GM19193 (cell line): ENCODE data around the gene APLP1.

ENCODE experiments used
- POLR2A ChIP-seq: IDR thresholded peaks from 4 replicates; pipeline ENCODE4 v1.6.1; 2011; ENCODE audit not compliant: insufficient read depth, insufficient read length; ENCODE audit errors: extremely low read depth

APLP1 gene

DNA sequence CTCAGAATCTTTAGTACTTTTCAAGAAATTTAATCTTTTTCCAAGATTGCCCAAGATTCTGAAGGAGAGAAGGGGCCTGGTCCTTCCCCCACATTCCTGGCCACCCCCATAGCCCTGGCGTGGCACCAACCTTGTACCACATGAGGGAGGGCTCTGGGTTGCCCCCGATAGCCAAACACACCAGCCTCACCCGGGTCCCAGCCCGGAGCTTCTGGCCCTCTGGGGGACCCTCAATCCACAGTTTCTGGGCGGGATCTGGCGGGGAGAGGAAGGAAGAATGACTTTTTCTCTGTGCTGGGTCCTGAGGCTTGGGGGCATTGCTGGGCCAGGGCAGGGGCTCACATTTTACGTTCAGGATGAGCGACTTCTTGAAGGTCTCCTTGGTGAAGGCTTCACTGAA lies 20.5 kb upstream of the APLP1 start:
- TF ChIP-seq POLR2A, result no peak

DNA sequence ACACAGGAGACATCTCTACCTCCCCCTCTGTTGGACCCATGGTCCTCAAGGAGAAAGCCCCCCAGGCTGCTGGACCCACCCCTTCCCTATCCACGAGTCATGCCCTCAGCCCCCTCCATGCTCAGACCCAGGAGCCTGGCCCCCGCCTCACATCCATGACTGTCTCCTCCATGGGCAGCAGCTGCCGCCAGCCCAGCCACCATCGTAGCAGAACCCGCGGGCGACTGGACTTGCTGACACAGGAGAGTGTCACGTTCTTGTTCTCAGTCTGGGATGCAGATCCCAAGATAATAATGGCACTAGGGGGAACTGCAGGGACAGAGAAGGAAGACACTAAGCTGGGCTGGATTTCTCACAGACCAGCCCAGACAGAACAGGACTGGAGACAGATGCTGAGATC lies 19.9 kb upstream of the APLP1 start:
- no peak for TF ChIP-seq POLR2A

DNA sequence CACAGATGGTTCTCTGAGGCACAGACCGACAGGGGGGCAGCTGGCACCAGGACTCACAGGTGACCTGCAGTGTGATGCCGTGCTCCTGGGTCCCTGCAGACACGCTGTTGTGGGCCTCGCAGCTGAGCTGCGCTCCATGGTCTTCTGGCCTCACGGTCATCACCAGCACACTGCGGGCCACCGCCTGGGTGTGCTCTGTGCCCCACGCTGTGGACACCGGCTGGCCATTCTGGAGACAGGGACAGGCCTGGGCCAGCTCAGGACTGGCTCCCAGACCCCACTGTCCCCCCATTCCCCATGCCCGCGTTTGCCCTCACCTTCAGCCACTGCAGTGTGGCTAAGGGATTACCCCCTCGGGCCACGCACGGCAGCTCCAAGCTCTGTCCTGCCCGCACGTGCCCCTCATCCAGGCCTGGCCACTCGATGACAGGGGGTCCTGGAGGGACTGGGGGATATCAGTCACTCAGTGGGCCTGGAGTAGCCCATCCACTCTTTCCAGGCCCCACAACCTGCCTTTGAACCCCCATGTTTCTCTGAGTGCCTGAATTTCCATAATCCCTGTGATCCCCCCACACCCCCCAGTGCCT lies 19.4 kb upstream of the APLP1 start:
- no peak for TF ChIP-seq POLR2A

DNA sequence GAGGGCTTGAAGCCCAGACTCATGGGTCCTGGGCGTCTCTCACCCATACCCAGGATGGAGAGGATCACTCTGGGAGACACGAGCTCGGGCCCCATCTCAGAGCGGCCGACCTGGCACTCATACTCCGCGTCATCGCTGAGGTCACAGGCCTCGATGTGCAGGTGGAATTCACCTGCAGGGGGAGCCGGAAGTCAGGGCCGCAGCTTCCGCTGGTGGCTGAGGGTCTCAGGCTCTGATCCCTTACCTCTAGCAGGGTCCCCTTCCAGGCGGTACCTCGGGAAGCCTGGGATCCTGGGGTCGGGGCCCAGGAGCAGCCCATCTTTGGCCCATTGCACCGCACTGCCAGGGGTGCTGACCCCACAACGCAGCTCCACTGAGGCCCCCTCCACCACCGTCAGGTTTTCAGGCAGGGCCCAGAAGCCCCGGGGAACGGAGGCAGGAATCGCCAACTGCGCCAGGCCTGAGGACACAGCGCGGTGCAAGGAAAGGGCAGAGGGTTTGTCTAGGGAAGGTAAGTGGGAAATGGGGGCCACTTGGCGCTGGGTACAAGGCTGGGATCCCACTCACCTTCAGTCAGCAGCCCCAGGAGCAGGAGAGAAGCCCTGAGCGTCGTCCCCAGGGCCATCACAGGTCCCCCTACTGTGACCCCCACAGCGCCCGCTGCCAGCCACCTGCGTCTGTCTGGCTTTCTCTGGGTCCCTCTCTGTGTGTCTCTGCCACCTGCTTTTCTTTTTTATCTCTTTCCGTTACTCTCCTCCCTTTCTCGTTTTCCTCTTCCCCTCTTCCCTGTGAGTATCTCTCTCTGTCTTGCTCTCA lies 17.0 kb upstream of the APLP1 start:
- TF ChIP-seq POLR2A, result no peak

DNA sequence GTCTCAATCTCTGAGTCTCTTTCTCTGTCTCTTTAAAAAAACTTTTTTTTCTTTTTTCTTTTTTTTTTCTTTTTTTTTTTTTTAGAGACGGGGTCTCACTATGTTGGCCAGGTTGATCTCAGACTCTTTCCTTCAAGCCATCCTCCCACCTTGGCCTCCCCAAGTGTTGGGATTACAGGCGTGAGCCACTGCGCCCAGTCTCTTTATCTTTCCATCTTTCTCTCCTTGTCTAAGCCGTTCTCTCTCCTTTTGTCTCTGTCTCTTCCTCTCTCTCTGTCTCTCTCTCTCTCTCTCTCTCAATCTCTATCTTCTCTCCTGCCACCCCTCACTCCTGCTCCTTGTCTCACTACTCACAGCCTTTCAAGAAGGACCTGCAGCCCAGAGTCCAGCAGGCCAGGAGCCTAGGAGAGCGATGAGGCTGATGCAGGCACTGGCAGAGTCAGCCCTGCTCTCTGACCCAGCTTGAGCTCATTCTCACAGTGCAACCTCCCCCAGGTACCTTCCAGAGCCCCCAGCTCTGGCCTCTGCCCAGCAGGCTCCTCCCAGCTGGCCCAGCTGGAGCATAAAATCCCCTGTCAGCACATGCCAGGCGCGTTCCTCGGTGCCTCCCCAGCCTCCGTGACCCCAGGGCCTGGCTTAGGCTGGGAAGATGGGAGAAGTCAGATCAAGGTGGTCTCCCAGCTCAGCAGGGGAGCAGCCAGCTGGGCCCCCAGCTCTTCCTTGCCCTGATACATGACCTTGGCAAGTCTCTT lies 16.2 kb upstream of the APLP1 start, which contains the start of gene NPHS1:
TSS of gene NPHS1 (minus strand) at position 476 of the 752 bp plus-strand sequence. CDS start 667 bp downstream, outside the sequence.
- TF ChIP-seq POLR2A, result no peak

DNA sequence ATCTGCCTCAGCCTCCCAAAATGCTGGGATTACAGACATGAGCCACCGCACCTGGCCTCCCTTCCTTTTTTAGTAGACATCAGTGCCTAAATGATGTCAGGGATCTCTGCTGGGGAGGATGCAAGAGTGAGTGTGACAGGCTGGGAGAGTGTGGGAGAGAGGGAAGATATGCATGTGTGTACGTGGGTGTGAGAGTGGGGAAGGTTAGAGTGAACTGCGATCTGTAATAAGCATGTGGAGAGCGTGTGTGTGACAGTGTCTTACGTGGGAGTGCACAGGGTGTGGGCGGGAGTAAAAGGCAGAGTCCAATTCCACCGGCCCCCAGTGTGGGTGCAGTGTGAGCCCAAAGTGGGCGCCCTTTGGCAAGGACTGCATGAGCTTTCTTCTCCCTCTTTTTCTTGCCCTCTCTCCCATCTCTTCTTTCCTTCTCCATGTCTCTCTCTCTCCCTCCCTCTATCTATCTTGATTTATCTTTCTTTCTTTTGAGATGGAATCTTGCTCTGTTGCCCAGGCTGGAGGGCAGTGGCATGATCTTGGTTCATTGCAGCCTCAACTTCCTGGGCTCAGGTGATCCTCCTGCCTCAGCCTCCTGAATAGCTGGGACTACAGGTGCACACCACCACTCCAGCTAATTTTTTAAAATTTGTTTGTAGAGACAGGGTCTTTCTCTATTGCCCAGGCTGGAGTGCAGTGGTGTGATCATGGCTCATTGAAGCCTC lies 15.2 kb upstream of the APLP1 start:
- no peak for TF ChIP-seq POLR2A

DNA sequence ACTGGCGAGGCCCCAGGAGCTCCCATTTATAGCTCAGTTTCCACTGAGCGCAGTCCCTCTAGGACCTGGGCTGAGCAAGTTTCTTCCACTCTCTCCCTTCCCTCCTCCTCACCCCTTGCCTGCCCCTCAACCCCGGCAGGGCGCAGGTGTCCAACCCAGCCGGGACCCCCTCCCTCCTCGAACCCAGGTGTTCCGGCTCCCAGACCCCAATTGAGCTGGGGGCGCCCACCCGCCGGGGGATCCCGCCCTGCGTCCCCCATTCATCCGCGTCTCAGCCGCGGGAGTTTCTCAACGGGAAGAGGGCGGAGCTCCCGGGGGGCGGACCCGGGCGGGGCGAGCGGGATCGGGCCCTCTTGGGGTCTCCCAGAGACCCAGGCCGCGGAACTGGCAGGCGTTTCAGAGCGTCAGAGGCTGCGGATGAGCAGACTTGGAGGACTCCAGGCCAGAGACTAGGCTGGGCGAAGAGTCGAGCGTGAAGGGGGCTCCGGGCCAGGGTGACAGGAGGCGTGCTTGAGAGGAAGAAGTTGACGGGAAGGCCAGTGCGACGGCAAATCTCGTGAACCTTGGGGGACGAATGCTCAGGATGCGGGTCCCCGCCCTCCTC lies 11.7 kb upstream of the APLP1 start, which contains the start of gene KIRREL2:
TSS of gene KIRREL2 (plus strand) at position 366 of the 604 bp plus-strand sequence. CDS start at position 575, 209 bp downstream.
- no peak for TF ChIP-seq POLR2A

DNA sequence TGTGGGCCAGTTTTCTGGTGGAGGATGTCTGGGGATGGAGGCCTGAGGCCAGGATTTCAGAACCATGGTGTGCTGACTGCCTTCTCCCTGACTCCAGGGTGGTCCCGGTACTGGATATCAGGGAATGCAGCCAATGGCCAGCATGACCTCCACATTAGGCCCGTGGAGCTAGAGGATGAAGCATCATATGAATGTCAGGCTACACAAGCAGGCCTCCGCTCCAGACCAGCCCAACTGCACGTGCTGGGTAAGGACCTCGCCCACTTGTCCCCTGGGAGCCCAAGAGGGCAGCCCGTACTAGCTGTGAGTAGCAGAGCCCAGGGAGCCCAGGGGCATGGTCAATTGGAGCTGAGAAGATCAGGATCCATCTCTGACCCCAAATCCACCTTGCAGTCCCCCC lies 10.1 kb upstream of the APLP1 start:
- no peak for TF ChIP-seq POLR2A

DNA sequence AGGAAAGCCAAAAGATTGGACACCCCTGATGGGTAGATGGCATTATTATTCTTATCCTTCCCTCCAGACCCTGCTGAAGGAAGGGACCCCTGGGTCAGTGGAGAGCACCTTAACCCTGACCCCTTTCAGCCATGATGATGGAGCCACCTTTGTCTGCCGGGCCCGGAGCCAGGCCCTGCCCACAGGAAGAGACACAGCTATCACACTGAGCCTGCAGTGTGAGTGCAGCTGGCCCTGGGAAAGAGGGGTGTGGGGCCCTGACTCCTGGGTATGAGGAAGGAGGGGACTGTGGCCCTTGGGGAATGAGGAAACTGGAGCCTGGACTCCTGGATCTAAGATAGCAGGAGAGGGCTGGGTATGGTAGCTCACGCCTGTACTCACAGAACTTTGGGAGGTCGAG lies 9.0 kb upstream of the APLP1 start:
- no peak for TF ChIP-seq POLR2A

DNA sequence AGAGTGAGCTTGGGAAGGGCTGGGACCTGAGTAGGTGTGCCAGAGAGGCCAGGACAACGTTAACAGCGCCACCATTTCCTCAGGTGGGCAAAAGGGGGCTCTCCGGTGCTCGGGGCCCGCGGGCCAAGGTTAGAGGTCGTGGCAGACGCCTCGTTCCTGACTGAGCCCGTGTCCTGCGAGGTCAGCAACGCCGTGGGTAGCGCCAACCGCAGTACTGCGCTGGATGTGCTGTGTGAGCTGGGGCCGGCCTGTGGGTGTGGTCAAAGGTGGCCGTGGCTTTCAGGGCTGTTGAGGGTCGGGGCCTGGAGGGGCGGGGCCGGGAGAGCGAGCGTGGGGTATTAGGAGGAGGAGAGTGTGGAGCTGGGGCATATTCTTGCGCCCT lies 7.9 kb upstream of the APLP1 start:
- no peak for TF ChIP-seq POLR2A

DNA sequence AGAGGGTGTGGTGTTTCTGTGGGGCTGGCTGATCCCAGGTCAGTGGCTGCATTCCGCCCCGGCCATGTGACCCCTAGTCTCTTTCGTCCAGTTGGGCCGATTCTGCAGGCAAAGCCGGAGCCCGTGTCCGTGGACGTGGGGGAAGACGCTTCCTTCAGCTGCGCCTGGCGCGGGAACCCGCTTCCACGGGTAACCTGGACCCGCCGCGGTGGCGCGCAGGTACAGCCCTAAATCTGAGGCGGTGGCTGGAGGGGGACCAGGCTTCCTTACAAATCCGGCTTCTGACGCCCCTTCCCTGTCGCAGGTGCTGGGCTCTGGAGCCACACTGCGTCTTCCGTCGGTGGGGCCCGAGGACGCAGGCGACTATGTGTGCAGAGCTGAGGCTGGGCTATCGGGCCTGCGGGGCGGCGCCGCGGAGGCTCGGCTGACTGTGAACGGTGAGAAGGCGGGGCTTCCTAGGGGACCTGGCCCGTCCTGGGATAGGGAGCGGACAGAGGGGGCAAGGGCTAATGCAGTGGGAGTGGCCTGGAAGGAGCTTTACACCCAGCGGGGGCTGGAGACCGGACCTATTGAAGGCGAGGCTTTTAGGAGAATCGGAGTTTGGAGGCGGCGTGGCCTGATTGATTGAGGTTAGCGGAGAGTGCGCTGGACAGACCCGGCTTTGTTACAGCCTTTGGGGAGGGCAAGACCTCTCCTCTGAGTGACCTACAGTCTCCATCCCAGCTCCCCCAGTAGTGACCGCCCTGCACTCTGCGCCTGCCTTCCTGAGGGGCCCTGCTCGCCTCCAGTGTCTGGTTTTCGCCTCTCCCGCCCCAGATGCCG lies 7.3 kb upstream of the APLP1 start:
- no peak for TF ChIP-seq POLR2A

DNA sequence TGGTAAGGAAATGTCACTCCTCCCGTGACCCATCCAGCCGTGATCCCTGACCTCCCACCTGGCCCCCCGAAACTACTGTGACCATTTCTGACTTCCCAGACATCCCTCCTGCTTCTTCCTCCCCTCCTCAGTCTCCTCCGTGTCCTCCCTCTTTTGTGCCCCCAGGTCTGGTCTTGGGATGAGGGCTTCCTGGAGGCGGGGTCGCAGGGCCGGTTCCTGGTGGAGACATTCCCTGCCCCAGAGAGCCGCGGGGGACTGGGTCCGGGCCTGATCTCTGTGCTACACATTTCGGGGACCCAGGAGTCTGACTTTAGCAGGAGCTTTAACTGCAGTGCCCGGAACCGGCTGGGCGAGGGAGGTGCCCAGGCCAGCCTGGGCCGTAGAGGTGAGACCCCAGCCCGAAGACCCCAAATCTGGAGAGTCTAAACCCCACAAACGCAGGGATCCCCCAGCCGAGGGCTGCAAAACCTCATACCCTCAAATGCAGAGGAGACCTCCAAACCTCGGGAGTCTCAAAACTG lies 6.7 kb upstream of the APLP1 start:
- TF ChIP-seq POLR2A, result no peak

DNA sequence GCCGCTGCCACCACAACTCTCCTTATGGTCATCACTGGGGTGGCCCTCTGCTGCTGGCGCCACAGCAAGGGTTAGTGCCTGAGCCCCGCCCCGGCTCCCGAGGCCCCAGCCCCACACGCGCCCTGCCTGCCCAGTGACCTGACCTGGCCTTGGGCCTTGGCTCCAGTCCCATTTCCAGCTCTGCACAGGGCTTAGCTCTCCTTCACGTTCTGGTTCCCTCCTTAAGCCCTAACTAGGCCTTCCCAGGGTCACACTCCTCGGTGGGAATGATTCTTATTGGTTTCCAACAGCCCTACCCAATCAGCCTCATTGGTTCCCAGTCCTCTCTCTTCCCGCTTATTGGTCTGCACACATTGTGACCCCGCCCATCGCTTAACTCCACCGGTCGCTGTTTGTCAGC lies 5.8 kb upstream of the APLP1 start:
- TF ChIP-seq POLR2A, result no peak
